Neutrophil (primary cell): ENCODE measurements around the gene SUCO.

ENCODE experiments used
- H3K27ac ChIP-seq: fragments of 200-600 bp; sonication (generic); 2 replicates; pipeline ENCODE4 v1.5.1; 2016; ENCODE audit warnings: mild to moderate bottlenecking, moderate library complexity
- H3K27me3 ChIP-seq: fragments of 200-600 bp; sonication (generic); 2 replicates; pipeline ENCODE4 v1.6.0; 2016; ENCODE audit warnings: mild to moderate bottlenecking
- H3K36me3 ChIP-seq: fragments of 200-600 bp; sonication (generic); 2 replicates; pipeline ENCODE4 v1.5.1; 2017
- H3K4me1 ChIP-seq, 2 experiments: fragments of 200-600 bp in 1 of 2; sonication (generic) in 1 of 2; 1 replicate in 1 of 2; 2 replicates in 1 of 2; pipeline versions ENCODE4 v1.5.1 to v1.6.1; 2013 to 2016; ENCODE audit warnings: low read depth in 1 of 2, low read length in 1 of 2, mild to moderate bottlenecking in 1 of 2, moderate library complexity in 1 of 2; ENCODE audit not compliant: control insufficient read depth in 1 of 2, insufficient read depth in 1 of 2
- H3K4me3 ChIP-seq, 2 experiments: fragments of 200-600 bp in 1 of 2; sonication (generic) in 1 of 2; 1 replicate in 1 of 2; 2 replicates in 1 of 2; pipeline ENCODE4 v1.5.1; 2013 to 2016; ENCODE audit warnings: low read depth in 1 of 2, low read length in 1 of 2, mild to moderate bottlenecking in 1 of 2, moderate library complexity in 1 of 2
- H3K9me3 ChIP-seq: fragments of 200-600 bp; sonication (generic); 2 replicates; pipeline ENCODE4 v1.5.1; 2016
- CTCF ChIP-seq: fragments of 200-600 bp; sonication (generic); IDR thresholded peaks from 2 replicates; pipeline ENCODE4 v1.5.1; 2016; ENCODE audit warnings: antibody characterized with exemption

Gene SUCO

GRCh38 chr1:172628401-172628800 is 95.5 kb downstream of the SUCO start:
- TF ChIP-seq CTCF: no peak
- H3K4me1 ChIP-seq: no peaks in the 10 kb centered on the region

GRCh38 chr1:172629170-172629569 is 96.2 kb downstream of the SUCO start:
- no peak for TF ChIP-seq CTCF
- H3K4me1 ChIP-seq: no peaks in the 10 kb centered on the region

More at GRCh38 chr1:172628401-172628800, 95.5 kb downstream of the SUCO start:
- Histone ChIP-seq H3K36me3 (no peaks in the 10 kb centered on the region), H3K27me3 (no peaks in the 10 kb centered on the region), H3K9me3 (no peaks in the 10 kb centered on the region), H3K4me3 (no peak overlapping the region), H3K27ac (no peak overlapping the region)

GRCh38 chr1:172629638-172630037 is 96.7 kb downstream of the SUCO start:
- Histone ChIP-seq H3K4me3 (no peak overlapping the region), H3K27ac (no peak overlapping the region), H3K27me3 (no peaks in the 10 kb centered on the region), H3K9me3 (no peaks in the 10 kb centered on the region), H3K4me1 (no peaks in the 10 kb centered on the region), H3K36me3 (no peaks in the 10 kb centered on the region)
- TF ChIP-seq CTCF: no peak

More at GRCh38 chr1:172629170-172629569, 96.2 kb downstream of the SUCO start:
- no peaks in the 10 kb centered on the region for H3K36me3 ChIP-seq
- H3K27ac ChIP-seq: no peak overlapping the region
- H3K27me3 ChIP-seq: no peaks in the 10 kb centered on the region
- H3K4me3 ChIP-seq: no peak overlapping the region
- no peaks in the 10 kb centered on the region for H3K9me3 ChIP-seq

GRCh38 chr1:172630056-172630818 is 97.3 kb downstream of the SUCO start:
- no peaks in the 10 kb centered on the region for H3K9me3 ChIP-seq
- H3K27me3 ChIP-seq: no peaks in the 10 kb centered on the region
- no peaks in the 10 kb centered on the region for H3K36me3 ChIP-seq
- no peak overlapping the region for H3K4me3 ChIP-seq
- no peak overlapping the region for H3K27ac ChIP-seq
- H3K4me1 ChIP-seq: no peaks in the 10 kb centered on the region
- TF ChIP-seq CTCF: no peak

- Histone ChIP-seq H3K9me3 (no peaks in the 10 kb centered on the region), H3K4me1 (no peaks in the 10 kb centered on the region), H3K27me3 (no peaks in the 10 kb centered on the region), H3K27ac (no peak overlapping the region), H3K4me3 (no peak overlapping the region), H3K36me3 (no peaks in the 10 kb centered on the region)
- TF ChIP-seq CTCF: no peak
Measured at GRCh38 chr1:172630868-172631267, 97.9 kb downstream of the SUCO start.
